ENCODE results near the gene KLHL35. TPM values are rescaled to one million over a fixed set of nuclear protein-coding genes. Genes with fewer than 3 reads are reported as not detected.
A peak's percentile ranks its signal among the peaks of the same experiment; 100 is the strongest.

KLHL35 gene
- total and polyA plus RNA-seq, 2 experiments from 2014 or later, result 0.10 to 0.28 TPM

DNA sequence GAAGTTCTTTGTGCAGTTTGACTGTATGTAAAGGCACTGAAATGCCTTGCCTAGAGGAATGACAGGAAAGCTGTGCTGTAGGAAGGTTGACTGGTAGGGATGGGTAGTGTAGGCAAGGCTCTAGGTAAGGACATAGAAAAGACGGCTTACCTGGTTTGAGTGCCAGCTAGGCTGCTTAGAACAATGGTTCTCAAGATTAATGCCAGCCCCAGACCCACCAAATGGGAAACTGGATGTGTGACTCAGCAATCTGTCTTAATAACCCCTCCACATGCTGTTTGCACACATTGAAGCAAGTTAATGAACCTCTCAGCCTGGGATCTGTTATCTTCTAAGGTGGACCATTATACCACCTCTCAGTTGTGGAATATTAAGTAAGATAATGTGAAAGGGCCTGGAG, 30.0 kb downstream of the KLHL35 start:
- no peaks in the 10 kb centered on the region for H3K27me3 ChIP-seq (ENCODE audit: insufficient read depth)
- peaks cover 72% of the 10 kb centered on the region for H3K79me2 ChIP-seq (replicated peaks; ENCODE audit: insufficient read depth)
- H3K36me3 ChIP-seq (ENCODE audit: insufficient read depth), result peaks cover 67% of the 10 kb centered on the region
- peaks cover 44% of the 10 kb centered on the region for H3K4me1 Mint-ChIP-seq
- H3K4me1 ChIP-seq (ENCODE audit: insufficient read depth), result peaks cover 29% of the 10 kb centered on the region
- no peak overlapping the region for H2AFZ ChIP-seq
- 0 out of 2 replicates have a peak overlapping the region, but pooled peaks have one; percentile 88 for H3K4me3 ChIP-seq
- H4K20me1 ChIP-seq (replicated peaks; ENCODE audit: insufficient read depth), result peaks cover 63% of the 10 kb centered on the region
- TF ChIP-seq, protein P1, sequence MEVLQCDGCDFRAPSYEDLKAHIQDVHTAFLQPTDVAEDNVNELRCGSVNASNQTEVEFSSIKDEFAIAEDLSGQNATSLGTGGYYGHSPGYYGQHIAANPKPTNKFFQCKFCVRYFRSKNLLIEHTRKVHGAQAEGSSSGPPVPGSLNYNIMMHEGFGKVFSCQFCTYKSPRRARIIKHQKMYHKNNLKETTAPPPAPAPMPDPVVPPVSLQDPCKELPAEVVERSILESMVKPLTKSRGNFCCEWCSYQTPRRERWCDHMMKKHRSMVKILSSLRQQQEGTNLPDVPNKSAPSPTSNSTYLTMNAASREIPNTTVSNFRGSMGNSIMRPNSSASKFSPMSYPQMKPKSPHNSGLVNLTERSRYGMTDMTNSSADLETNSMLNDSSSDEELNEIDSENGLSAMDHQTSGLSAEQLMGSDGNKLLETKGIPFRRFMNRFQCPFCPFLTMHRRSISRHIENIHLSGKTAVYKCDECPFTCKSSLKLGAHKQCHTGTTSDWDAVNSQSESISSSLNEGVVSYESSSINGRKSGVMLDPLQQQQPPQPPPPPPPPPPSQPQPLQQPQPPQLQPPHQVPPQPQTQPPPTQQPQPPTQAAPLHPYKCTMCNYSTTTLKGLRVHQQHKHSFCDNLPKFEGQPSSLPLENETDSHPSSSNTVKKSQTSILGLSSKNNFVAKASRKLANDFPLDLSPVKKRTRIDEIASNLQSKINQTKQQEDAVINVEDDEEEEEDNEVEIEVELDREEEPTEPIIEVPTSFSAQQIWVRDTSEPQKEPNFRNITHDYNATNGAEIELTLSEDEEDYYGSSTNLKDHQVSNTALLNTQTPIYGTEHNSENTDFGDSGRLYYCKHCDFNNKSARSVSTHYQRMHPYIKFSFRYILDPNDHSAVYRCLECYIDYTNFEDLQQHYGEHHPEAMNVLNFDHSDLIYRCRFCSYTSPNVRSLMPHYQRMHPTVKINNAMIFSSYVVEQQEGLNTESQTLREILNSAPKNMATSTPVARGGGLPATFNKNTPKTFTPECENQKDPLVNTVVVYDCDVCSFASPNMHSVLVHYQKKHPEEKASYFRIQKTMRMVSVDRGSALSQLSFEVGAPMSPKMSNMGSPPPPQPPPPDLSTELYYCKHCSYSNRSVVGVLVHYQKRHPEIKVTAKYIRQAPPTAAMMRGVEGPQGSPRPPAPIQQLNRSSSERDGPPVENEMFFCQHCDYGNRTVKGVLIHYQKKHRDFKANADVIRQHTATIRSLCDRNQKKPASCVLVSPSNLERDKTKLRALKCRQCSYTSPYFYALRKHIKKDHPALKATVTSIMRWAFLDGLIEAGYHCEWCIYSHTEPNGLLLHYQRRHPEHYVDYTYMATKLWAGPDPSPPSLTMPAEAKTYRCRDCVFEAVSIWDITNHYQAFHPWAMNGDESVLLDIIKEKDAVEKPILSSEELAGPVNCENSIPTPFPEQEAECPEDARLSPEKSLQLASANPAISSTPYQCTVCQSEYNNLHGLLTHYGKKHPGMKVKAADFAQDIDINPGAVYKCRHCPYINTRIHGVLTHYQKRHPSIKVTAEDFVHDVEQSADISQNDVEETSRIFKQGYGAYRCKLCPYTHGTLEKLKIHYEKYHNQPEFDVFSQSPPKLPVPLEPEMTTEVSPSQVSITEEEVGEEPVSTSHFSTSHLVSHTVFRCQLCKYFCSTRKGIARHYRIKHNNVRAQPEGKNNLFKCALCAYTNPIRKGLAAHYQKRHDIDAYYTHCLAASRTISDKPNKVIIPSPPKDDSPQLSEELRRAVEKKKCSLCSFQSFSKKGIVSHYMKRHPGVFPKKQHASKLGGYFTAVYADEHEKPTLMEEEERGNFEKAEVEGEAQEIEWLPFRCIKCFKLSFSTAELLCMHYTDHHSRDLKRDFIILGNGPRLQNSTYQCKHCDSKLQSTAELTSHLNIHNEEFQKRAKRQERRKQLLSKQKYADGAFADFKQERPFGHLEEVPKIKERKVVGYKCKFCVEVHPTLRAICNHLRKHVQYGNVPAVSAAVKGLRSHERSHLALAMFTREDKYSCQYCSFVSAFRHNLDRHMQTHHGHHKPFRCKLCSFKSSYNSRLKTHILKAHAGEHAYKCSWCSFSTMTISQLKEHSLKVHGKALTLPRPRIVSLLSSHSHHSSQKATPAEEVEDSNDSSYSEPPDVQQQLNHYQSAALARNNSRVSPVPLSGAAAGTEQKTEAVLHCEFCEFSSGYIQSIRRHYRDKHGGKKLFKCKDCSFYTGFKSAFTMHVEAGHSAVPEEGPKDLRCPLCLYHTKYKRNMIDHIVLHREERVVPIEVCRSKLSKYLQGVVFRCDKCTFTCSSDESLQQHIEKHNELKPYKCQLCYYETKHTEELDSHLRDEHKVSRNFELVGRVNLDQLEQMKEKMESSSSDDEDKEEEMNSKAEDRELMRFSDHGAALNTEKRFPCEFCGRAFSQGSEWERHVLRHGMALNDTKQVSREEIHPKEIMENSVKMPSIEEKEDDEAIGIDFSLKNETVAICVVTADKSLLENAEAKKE (CRISPR knock-in tag; IDR thresholded peaks at IDR 0.05), result no peak
- TF ChIP-seq EZH2phosphoT487 (IDR thresholded peaks at IDR 0.05; ENCODE audit: unreplicated experiment), result no peak
- TF ChIP-seq CREB1 (CRISPR knock-in tag; IDR thresholded peaks at IDR 0.05; ENCODE audit: low read depth), result no peak
- TF ChIP-seq ZNF114 (CRISPR knock-in tag; IDR thresholded peaks at IDR 0.05), result no peak
- no peak for TF ChIP-seq STAT1 (IDR thresholded peaks at IDR 0.05; ENCODE audit: unreplicated experiment)
- no peak for TF ChIP-seq ZNF331 (CRISPR knock-in tag; IDR thresholded peaks at IDR 0.05; ENCODE audit: low read depth)
- TF ChIP-seq, protein P2, sequence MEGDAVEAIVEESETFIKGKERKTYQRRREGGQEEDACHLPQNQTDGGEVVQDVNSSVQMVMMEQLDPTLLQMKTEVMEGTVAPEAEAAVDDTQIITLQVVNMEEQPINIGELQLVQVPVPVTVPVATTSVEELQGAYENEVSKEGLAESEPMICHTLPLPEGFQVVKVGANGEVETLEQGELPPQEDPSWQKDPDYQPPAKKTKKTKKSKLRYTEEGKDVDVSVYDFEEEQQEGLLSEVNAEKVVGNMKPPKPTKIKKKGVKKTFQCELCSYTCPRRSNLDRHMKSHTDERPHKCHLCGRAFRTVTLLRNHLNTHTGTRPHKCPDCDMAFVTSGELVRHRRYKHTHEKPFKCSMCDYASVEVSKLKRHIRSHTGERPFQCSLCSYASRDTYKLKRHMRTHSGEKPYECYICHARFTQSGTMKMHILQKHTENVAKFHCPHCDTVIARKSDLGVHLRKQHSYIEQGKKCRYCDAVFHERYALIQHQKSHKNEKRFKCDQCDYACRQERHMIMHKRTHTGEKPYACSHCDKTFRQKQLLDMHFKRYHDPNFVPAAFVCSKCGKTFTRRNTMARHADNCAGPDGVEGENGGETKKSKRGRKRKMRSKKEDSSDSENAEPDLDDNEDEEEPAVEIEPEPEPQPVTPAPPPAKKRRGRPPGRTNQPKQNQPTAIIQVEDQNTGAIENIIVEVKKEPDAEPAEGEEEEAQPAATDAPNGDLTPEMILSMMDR (conservative IDR thresholded peaks at IDR 0.05; ENCODE audit: low read depth in 2 of 2), result no peak
- TF ChIP-seq JUNB (IDR thresholded peaks at IDR 0.05; ENCODE audit: unreplicated experiment), result no peak
- TF ChIP-seq, protein P3, sequence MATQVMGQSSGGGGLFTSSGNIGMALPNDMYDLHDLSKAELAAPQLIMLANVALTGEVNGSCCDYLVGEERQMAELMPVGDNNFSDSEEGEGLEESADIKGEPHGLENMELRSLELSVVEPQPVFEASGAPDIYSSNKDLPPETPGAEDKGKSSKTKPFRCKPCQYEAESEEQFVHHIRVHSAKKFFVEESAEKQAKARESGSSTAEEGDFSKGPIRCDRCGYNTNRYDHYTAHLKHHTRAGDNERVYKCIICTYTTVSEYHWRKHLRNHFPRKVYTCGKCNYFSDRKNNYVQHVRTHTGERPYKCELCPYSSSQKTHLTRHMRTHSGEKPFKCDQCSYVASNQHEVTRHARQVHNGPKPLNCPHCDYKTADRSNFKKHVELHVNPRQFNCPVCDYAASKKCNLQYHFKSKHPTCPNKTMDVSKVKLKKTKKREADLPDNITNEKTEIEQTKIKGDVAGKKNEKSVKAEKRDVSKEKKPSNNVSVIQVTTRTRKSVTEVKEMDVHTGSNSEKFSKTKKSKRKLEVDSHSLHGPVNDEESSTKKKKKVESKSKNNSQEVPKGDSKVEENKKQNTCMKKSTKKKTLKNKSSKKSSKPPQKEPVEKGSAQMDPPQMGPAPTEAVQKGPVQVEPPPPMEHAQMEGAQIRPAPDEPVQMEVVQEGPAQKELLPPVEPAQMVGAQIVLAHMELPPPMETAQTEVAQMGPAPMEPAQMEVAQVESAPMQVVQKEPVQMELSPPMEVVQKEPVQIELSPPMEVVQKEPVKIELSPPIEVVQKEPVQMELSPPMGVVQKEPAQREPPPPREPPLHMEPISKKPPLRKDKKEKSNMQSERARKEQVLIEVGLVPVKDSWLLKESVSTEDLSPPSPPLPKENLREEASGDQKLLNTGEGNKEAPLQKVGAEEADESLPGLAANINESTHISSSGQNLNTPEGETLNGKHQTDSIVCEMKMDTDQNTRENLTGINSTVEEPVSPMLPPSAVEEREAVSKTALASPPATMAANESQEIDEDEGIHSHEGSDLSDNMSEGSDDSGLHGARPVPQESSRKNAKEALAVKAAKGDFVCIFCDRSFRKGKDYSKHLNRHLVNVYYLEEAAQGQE (IDR thresholded peaks at IDR 0.05; ENCODE audit: unreplicated experiment), result no peak
- TF ChIP-seq, protein P4, sequence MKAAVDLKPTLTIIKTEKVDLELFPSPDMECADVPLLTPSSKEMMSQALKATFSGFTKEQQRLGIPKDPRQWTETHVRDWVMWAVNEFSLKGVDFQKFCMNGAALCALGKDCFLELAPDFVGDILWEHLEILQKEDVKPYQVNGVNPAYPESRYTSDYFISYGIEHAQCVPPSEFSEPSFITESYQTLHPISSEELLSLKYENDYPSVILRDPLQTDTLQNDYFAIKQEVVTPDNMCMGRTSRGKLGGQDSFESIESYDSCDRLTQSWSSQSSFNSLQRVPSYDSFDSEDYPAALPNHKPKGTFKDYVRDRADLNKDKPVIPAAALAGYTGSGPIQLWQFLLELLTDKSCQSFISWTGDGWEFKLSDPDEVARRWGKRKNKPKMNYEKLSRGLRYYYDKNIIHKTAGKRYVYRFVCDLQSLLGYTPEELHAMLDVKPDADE (IDR thresholded peaks at IDR 0.05), result no peak
- no peak for TF ChIP-seq NANOG (IDR thresholded peaks at IDR 0.05; ENCODE audit: borderline replicate concordance)
- TF ChIP-seq EZH2 (IDR thresholded peaks at IDR 0.05; ENCODE audit: low read depth, unreplicated experiment), result no peak
- TF ChIP-seq POLR2AphosphoS5 (IDR thresholded peaks at IDR 0.05; ENCODE audit: low read depth), result no peak
- H3K9me3 Mint-ChIP-seq, result peaks cover 5% of the 10 kb centered on the region; the same call in 2 of the 3 replicates
- H3F3A ChIP-seq (replicated peaks; ENCODE audit: low read depth), result peaks cover 57% of the 10 kb centered on the region
- peak overlapping the region; percentile 75 for H3K27ac ChIP-seq (ENCODE audit: low read depth)
- ATAC-seq (no peak), DNase-seq (ENCODE audit: low spot score) (no peak)
- H3K36me3 Mint-ChIP-seq (ENCODE audit: low read depth), result peaks cover 89% of the 10 kb centered on the region
- peak overlapping the region; percentile 99 for H3K27ac Mint-ChIP-seq
- H3K9me2 ChIP-seq (ENCODE audit: insufficient read depth), result no peaks in the 10 kb centered on the region
- H3K4me3 Mint-ChIP-seq, result peak overlapping the region; percentile 98
- peaks cover 16% of the 10 kb centered on the region for H3K27me3 Mint-ChIP-seq (ENCODE audit: insufficient read depth, low read depth, poor library complexity)
- peak overlapping the region; percentile 93; the same call in 1 of the 2 replicates for H3K4me2 ChIP-seq

All from GM23338 (cell line).